H1 (cell line): ENCODE results near the gene HMGB1.

ENCODE experiments used
- BACH1 ChIP-seq: IDR thresholded peaks from 2 replicates; pipeline ENCODE4 v1.6.1; 2012; ENCODE audit warnings: low read length, improper control_type of control experiment
- CEBPB ChIP-seq: IDR thresholded peaks from 2 replicates; pipeline ENCODE4 v1.6.1; 2012; ENCODE audit warnings: low read depth, low read length
- EGR1 ChIP-seq: IDR thresholded peaks from 2 replicates; pipeline ENCODE4 v1.6.1; 2011; ENCODE audit warnings: low read depth, low read length, borderline replicate concordance
- EP300 ChIP-seq, 2 experiments: IDR thresholded peaks; 1 replicate in 1 of 2; 2 replicates in 1 of 2; pipeline ENCODE4 v1.6.1; 2011 to 2012; ENCODE audit warnings: low read depth in 2 of 2, low read length in 2 of 2, mild to moderate bottlenecking in 2 of 2, borderline replicate concordance in 1 of 2, inconsistent platforms in 1 of 2, moderate library complexity in 1 of 2
- PHF8 ChIP-seq: fragments of 200-600 bp; sonication (generic); conservative IDR thresholded peaks from 2 replicates; pipeline ENCODE4 v1.7.1; 2012; ENCODE audit warnings: low read depth, mild to moderate bottlenecking, inconsistent platforms, low read length, moderate library complexity
- POLR2A ChIP-seq, 2 experiments: IDR thresholded peaks; 1 replicate in 1 of 2; 2 replicates in 1 of 2; pipeline ENCODE4 v1.6.1; 2011; ENCODE audit warnings: low read depth in 2 of 2, low read length in 2 of 2, mild to moderate bottlenecking in 2 of 2; ENCODE audit errors: control extremely low read depth in 1 of 2
- POLR2AphosphoS5 ChIP-seq: IDR thresholded peaks from 2 replicates; pipeline ENCODE4 v1.6.1; 2011; ENCODE audit warnings: low read depth, low read length
- TCF12 ChIP-seq: IDR thresholded peaks from 2 replicates; pipeline ENCODE4 v1.6.1; 2011; ENCODE audit warnings: low read depth, mild to moderate bottlenecking, low read length
- YY1 ChIP-seq: IDR thresholded peaks from 2 replicates; pipeline ENCODE4 v1.6.1; 2011; ENCODE audit warnings: low read depth, mild to moderate bottlenecking, low read length
- TF ChIP-seq, protein P1 (sequence below), 3 experiments: IDR thresholded peaks; 1 replicate in 2 of 3; 2 replicates in 1 of 3; pipeline versions ENCODE4 v1.5.1 to v1.6.1; 2011; ENCODE audit warnings: low read length in 3 of 3, mild to moderate bottlenecking in 3 of 3, inconsistent platforms in 2 of 3, low read depth in 1 of 3, moderate library complexity in 1 of 3; ENCODE audit not compliant: insufficient read depth in 1 of 3; ENCODE audit errors: control extremely low read depth in 1 of 3

DNA sequence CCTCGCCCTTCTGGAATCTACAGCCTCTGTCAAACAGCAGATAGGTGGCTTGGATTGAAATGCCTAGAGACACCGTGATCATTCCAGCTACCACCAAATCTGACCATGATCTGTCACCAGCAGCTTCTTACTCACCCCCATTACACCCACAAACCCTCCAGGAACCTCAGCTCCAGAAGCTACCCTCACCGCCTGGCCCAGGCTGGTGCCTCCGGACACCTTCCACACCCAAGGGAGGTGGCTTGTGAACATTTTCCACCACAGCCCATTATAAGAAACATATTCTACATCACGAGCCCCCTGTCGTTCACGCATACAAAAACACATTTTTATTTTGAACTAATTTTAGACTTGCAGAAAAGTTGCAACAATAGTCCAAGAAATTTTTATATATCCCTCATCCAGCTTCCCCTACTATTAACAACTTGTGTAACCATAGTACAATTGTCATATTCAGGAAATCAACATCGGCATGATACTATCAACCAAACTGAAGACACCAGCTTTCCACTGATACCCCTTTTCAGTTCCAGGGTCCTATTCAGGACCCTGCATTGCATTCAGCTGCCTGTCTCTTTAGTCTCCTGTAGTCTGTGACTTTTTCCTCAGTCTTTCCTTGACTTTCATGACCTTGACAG is 58.8 kb downstream of the HMGB1 start:
- TF ChIP-seq EGR1 (no peak), POLR2A (IDR thresholded peaks at IDR 0.05; ENCODE audit: control extremely low read depth in 1 of 2, low read depth in 2 of 2, low read length in 2 of 2) (no peak), TCF12 (no peak), CEBPB (no peak), POLR2AphosphoS5 (no peak), PHF8 (no peak), BACH1 (no peak), YY1 (no peak), EP300 (IDR thresholded peaks at IDR 0.05; ENCODE audit: borderline replicate concordance in 1 of 2, low read depth in 2 of 2, low read length in 2 of 2) (no peak)
- TF ChIP-seq, protein P1, sequence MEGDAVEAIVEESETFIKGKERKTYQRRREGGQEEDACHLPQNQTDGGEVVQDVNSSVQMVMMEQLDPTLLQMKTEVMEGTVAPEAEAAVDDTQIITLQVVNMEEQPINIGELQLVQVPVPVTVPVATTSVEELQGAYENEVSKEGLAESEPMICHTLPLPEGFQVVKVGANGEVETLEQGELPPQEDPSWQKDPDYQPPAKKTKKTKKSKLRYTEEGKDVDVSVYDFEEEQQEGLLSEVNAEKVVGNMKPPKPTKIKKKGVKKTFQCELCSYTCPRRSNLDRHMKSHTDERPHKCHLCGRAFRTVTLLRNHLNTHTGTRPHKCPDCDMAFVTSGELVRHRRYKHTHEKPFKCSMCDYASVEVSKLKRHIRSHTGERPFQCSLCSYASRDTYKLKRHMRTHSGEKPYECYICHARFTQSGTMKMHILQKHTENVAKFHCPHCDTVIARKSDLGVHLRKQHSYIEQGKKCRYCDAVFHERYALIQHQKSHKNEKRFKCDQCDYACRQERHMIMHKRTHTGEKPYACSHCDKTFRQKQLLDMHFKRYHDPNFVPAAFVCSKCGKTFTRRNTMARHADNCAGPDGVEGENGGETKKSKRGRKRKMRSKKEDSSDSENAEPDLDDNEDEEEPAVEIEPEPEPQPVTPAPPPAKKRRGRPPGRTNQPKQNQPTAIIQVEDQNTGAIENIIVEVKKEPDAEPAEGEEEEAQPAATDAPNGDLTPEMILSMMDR (IDR thresholded peaks at IDR 0.05; ENCODE audit: control extremely low read depth in 1 of 3, insufficient read depth in 1 of 3, low read depth in 1 of 3, low read length in 3 of 3): no peak
